ENCODE measurements around the gene JADE1. TPM values are rescaled to one million over a fixed set of nuclear protein-coding genes. Genes with fewer than 3 reads are reported as not detected.

JADE1 gene
- total and polyA plus RNA-seq, 9 of the 15 experiments (the other 6 are each of a cell fraction or from before 2014, with no cell fraction given) = 8.3 to 37.9 (median 24.4) TPM

DNA sequence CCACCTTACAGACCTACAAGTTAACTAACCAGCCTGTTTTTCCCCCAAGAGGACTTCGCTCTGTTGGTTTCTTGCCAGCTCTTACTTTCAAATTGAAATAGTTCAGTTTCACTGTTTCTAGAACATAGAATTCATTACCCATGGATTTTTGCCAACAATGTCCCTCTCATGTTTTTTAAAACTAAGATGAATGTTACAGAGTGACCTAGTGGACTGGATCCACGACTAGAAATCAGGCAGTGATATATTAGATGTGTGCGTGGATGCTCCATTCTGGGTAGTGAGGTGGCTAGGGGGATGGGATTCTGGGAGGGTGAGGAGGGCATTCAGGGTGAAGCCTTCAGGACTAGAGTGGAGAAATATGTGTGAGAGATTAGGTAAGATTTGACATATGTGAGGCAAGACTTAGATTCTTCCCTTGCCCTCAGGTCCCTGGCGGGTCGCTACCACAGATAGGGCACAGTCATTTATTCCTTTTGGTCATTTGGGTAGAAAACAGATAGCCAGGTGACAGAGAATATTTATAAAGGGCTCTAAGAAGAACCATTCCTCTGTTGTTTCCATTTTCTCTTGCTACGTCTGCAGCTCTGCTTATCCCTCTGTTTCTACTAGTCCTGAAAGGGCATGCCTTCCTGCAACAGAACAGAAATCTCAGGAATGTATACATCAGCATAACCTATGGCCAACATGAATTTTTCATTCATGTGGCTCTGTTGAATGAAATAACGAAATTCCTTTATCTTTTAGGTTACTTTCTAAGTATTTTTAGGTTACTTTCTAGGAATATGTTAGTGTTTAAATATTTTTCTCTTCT, 15.4 kb upstream of the JADE1 start:
- Histone ChIP-seq H3K4me2 (ENCODE audit: insufficient read depth, low read length) (no peak overlapping the region), H3K4me3 (no peak overlapping the region), H3K9ac (ENCODE audit: insufficient read depth in 1 of 2, low read depth in 2 of 2, low read length in 2 of 2) (no peak overlapping the region), H3K4me1 (replicated peaks in 1 of 2; ENCODE audit: control insufficient read depth in 2 of 2, insufficient read depth in 2 of 2, low read length in 2 of 2) (no peaks in the 10 kb centered on the region), H3K9me1 (ENCODE audit: control insufficient read depth, insufficient read depth, low read length) (no peaks in the 10 kb centered on the region), H3K27me3 (ENCODE audit: control insufficient read depth in 2 of 2, insufficient read depth in 2 of 2, low read length in 2 of 2) (no peaks in the 10 kb centered on the region), H4K20me1 (replicated peaks; ENCODE audit: control insufficient read depth, insufficient read depth, low read length) (no peaks in the 10 kb centered on the region), H3K36me3 (ENCODE audit: control insufficient read depth, insufficient read depth, low read length) (no peaks in the 10 kb centered on the region), H3K27ac (ENCODE audit: extremely low read depth, low read depth, low read length) (no peak overlapping the region), H3K9me3 (replicated peaks; ENCODE audit: control insufficient read depth, insufficient read depth, low read depth, low read length) (no peaks in the 10 kb centered on the region), H2AFZ (ENCODE audit: low read depth, low read length) (no peak overlapping the region), H3K79me2 (ENCODE audit: control insufficient read depth, insufficient read depth, low read length) (no peaks in the 10 kb centered on the region)
- in situ Hi-C loops (cut with MboI) (no loop called here), intact Hi-C loops (cut with micrococcal nuclease) (no loop called here)
- ChIA-PET CTCF (ENCODE audit: low intra/inter-chr PET ratio) (no interaction called here), POLR2A (no interaction called here)
- 36% methylated on average over 7 of the region's 7 CpGs for WGBS (ENCODE audit: insufficient coverage, low coverage, missing lambda C conversion rate)
- no peak for TF ChIP-seq ZC3H4 (CRISPR knock-in tag; IDR thresholded peaks at IDR 0.05; ENCODE audit: borderline replicate concordance)
- TF ChIP-seq, protein P1, sequence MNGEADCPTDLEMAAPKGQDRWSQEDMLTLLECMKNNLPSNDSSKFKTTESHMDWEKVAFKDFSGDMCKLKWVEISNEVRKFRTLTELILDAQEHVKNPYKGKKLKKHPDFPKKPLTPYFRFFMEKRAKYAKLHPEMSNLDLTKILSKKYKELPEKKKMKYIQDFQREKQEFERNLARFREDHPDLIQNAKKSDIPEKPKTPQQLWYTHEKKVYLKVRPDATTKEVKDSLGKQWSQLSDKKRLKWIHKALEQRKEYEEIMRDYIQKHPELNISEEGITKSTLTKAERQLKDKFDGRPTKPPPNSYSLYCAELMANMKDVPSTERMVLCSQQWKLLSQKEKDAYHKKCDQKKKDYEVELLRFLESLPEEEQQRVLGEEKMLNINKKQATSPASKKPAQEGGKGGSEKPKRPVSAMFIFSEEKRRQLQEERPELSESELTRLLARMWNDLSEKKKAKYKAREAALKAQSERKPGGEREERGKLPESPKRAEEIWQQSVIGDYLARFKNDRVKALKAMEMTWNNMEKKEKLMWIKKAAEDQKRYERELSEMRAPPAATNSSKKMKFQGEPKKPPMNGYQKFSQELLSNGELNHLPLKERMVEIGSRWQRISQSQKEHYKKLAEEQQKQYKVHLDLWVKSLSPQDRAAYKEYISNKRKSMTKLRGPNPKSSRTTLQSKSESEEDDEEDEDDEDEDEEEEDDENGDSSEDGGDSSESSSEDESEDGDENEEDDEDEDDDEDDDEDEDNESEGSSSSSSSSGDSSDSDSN (IDR thresholded peaks at IDR 0.05; ENCODE audit: borderline replicate concordance in 1 of 2, low read depth in 2 of 2, low read length in 2 of 2) = no peak
- TF ChIP-seq CEBPB (tag; IDR thresholded peaks at IDR 0.05) = peak; percentile 47; the same call in 1 of the 2 replicates
- FAIRE-seq (no peak), ATAC-seq (no peak), DNase-seq (ENCODE audit: extremely low read depth in 1 of 4, low spot score in 3 of 4) (no peak)
- no TSS peak for BruUV-seq (replicated peaks)

Measured in K562 (cell line).